ENCODE data around the gene SMIM35.

DNA sequence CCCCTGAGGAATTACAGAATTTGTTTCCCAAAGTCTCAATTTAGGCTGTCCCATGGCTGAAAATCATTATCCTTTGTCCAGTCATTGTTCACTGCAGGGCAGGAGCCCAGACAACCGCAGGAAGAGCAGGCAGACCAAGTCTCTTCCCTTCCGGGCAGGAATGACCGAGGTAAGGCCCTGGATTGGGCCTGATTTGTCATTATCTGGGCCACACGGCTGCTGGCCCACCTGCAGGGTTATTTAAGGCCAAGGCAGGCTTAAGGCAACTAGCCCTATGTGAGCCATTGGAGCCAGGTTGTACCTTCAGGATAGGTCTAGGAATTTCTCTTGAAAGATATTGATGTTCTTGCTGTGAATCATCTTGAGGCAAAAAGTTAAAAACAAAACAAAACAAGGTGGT, 110.3 kb downstream of the SMIM35 start:
- TF ChIP-seq, protein P1, sequence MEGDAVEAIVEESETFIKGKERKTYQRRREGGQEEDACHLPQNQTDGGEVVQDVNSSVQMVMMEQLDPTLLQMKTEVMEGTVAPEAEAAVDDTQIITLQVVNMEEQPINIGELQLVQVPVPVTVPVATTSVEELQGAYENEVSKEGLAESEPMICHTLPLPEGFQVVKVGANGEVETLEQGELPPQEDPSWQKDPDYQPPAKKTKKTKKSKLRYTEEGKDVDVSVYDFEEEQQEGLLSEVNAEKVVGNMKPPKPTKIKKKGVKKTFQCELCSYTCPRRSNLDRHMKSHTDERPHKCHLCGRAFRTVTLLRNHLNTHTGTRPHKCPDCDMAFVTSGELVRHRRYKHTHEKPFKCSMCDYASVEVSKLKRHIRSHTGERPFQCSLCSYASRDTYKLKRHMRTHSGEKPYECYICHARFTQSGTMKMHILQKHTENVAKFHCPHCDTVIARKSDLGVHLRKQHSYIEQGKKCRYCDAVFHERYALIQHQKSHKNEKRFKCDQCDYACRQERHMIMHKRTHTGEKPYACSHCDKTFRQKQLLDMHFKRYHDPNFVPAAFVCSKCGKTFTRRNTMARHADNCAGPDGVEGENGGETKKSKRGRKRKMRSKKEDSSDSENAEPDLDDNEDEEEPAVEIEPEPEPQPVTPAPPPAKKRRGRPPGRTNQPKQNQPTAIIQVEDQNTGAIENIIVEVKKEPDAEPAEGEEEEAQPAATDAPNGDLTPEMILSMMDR (IDR thresholded peaks at IDR 0.05): no peak
- TF ChIP-seq POLR2AphosphoS5 (IDR thresholded peaks at IDR 0.05): no peak
- TF ChIP-seq POLR2A (IDR thresholded peaks at IDR 0.05): no peak

Data from upper lobe of left lung (tissue), 4 donors.